ENCODE measurements around the gene MOV10L1.
A peak's percentile ranks its signal among the peaks of the same experiment; 100 is the strongest.
"Not testable (repeated sequence)": the region's sequence is repeated elsewhere in the genome, so short reads cannot be mapped to it uniquely, and the experiment has no call there.

The MOV10L1 gene

DNA sequence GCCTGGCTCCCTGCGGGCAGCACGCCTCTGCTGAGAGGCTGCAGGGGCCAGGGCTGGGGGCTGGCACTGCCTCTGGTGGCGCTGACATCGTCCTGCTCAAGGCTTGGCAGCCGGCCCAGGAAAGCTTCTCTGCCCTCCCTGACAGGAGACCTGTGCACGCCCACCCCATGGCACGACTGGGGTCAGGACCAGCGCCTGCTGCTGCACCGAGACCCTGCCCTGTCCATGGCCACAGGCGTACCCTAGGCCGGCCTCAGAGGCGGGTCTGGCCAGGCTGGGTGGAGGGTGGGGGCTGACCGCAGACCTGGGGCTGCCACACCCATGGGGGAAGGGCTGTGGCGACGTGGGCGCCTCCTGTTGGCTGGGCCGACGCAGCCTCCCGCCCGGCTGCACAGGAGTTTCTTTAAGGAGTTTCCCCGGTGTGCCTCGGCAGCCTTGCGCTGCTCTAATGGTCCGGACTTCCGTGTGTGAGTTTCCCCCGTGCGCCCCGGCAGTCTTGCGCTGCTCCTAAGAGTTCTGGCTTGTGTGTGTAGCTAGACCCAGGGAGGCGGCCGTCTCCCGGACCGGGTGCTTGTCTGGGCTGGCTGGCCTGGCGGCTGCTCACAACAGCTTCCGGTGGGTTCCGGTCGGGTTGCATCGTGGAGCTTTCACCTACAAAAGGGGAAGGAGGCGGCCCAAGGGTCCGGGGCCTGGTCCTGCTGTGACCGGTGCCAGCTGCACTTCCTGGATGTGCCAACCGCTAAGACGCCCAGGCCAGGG, 100.6 kb downstream of the MOV10L1 start:
- no peak for DNase-seq (ENCODE audit: low spot score)

DNA sequence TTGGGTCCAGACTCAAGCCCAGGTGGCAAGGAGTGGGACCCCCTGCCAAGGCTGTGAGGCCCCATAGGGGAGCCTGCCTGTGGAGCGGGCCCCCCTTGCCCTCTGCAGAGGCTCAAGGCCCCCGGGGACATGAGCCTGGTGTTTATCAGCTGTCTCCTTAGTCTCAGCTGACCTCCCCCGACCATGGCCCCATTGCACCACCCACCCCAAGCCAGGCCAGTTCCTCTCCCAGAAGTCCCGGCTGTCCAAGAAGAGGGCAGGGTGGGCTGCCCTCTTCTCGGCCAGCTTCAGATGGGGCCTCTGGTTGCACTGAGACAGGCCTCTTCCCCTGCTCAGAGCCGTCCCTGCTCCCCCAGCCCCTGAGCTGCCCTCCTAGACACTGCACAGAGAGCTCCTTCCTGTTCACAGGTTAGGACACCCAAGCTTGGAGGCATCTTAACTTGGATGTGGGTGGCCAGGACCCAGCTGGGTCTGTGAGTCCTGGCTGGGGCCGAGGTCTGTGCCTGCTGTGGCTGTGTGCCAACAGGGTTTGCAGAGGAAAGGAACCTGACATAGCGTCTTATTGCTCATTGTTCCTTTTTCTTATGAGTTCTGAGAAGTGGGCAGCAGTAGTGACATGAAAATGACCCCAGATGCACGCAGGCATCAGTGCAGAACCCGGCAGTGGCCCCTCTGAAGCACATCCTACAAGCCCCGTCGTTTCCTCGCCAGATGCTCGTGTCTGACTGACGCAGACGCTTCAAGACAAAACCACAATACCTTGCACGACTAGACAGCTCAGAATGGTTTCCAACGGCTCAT, 101.3 kb downstream of the MOV10L1 start:
- no peak for DNase-seq (ENCODE audit: low spot score)

DNA sequence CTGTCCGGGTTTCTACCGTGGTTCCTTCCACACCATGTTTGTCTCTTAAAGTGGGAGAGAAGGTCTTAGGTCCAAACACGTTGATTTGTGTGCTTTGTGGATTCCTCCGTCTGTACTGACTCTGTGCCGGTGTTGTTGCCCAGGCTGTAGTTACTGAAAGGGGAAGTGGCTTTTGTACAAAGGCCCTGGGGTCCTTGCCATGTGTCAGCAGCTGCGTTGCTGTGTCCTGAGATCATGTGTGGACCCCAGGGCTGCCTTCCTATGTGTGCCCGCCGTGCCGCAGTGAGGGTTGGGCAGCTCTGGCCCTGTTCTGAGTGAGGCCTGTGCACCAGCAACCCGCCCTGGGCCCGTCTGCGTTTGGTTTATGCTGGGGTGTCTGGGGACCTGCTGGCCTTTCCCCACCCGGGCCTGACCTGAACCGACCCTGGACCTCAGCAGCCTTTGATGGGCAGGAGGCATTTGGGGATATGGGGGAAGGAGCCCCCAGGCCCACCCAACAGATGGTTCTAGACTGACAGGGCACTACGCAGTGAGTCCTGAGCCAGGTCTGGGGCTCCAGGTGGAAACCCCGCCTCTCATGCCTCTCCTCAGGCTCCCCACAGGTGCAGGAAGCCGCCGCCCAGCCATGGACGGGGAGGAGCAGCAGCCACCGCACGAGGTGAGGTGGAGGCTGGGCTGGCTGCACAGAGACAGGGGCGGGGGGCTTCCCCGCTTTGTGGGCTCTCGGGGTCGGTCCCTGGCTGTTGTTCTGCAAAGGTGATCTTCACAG, 102.8 kb downstream of the MOV10L1 start:
- no peak for DNase-seq (ENCODE audit: low spot score)

DNA sequence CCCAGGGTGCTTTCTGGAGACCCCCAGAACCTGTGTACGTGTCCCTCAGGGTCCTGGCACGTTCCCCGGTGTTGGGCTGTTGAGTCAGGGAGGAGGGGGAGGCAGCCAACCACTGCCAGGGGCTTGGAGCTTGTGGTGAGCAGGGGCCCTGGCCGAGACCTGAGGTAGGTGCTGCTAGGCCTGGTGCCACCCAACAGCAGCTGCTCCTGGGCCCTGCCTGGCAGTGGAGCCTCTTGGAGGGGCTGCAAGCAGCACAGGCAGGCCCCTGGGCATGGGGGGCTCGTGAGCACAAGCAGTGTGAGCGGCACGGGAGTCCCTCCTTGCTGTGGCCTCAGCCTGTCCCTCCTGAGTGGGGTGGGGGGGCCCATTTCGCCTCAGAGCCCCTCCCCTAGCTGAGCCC, 103.8 kb downstream of the MOV10L1 start:
- DNase-seq (ENCODE audit: low spot score) = no peak

DNA sequence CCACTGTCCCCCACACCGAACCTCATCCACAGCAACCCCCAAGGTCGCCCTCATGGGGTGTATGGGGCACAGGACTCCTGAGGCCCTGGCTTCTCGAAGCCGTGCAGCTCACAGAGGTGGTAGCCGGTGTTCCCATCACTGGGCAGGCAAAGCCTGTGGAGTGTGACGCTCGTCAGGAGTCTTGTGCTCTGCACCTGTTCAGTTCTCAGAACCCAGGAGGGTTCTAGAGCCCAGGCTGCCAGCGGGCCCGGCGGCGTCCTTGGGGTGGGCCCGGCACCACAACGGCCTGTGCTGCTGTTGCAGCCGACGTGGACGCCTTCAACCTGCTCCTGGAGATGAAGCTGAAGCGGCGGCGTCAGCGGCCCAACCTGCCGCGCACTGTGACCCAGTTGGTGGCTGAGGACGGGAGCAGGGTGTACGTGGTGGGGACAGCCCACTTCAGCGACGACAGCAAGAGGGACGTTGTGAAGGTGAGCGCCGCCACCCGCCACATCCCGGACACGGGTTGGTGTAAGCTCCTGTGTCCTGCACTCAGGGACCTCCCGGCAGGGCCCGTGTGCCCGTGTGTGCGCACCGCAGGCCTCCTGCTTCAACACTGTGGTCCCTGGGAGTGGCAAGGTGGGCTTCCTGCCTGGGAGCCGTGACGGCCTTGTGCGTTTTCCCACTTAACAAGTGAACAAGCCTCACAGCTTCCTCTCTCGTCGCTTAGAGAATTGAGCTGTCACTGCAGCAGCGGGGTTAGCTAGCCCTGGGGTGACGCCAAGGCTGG, 104.4 kb downstream of the MOV10L1 start:
- DNase-seq (ENCODE audit: low spot score) = no peak

DNA sequence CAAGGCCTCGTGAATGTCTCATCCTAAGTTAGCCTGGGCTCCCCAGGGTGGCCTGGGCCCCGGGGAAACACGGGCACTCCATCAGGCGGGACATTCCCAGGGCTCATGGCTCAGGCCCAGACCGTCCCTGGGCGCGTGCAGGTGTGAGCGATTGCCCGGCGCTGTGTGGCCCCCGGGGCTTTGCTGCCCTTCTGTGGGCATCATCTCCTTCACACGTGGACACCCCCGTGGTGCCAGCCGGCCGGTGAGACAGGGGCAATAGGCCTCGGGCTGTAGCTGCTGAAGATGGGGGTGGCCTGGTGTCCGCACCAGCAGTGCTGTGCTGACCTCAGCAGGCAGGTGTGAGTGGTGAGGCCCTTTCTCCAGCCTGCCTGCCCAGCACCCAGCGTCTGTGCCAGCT, 106.5 kb downstream of the MOV10L1 start:
- DNase-seq (ENCODE audit: low spot score) = no peak

DNA sequence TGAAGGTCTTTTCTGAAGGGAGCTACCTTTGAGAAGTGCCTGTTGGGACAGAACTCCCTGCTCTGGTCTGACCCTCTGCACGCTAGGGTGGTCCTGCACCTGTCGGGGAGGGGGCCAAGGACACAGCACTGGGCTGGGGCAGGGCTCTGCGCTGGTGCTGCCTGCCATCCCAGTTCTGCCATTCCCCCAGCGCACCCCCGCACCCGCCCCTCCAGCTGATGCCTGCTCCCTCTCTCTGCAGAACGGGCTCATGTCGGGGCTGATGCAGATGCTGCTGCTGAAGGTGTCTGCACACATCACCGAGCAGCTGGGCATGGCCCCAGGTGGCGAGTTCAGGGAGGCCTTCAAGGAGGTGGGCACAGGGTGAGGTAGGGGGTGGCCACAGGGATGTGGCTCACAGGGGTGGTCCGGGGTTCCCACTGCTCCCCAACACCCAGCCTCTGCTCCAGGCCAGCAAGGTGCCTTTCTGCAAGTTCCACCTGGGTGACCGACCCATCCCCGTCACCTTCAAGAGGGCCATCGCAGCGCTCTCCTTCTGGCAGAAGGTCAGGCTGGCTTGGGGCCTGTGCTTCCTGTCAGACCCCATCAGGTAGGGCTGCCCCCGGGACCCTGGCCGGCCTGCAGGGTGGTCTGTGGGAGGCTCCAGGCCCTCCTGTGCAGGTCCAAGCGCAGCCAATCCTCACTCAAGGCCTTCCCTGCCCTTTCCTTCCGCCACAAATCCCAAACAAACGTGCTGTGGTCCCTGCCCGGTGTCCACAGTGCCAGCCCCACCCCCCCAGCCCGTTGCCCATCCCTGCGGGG, 107.4 kb downstream of the MOV10L1 start:
- no peak for DNase-seq (ENCODE audit: low spot score)

DNA sequence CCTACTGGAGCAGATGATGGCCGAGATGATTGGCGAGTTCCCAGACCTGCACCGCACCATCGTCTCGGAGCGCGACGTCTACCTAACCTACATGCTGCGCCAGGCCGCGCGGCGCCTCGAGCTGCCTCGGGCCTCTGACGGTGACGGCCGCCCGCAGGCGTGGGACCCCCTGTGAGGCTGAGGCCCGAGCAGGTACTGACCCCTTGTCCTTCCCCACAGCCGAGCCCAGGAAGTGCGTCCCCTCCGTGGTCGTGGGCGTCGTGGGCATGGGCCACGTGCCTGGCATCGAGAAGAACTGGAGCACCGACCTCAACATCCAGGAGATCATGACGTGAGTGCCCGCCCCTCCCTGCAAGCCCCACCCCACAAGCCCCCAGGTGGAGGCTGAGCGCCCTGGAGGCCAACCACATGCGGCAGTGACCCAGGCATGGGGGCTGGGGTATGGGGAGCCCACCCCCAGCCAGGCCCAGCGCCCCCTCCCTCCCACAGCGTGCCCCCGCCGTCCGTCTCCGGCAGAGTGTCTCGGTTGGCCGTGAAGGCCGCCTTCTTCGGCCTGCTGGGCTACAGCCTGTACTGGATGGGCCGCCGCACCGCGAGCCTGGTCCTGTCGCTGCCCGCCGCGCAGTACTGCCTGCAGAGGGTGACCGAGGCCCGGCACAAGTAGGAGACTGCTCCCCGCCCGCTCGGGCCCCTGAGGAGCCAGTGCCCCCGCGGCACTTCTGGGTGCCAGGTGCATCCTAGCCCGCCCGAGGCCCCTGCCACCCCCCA, 108.2 kb downstream of the MOV10L1 start:
- DNase-seq (ENCODE audit: low spot score) = no peak

DNA sequence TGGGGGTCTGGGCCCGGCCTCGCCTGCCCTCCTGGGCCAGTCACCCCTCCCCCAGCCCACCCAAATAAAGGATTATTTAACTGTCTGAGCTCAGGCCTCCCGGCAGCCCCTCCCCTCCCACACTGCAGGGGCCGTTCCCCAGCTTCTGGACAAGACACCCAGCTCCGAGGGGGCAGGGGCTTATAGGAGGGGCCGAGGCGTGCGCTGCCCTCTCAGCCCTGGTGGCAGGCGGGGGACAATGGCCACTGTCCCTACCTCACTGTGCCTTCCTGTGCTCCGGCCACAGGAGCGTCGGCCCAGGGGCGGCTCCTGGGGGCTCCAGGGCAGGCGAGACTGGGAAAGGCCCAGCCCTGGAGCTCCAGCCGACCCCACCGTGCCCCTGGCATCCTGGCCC, 108.8 kb downstream of the MOV10L1 start:
- DNase-seq (ENCODE audit: low spot score) = no peak

DNA sequence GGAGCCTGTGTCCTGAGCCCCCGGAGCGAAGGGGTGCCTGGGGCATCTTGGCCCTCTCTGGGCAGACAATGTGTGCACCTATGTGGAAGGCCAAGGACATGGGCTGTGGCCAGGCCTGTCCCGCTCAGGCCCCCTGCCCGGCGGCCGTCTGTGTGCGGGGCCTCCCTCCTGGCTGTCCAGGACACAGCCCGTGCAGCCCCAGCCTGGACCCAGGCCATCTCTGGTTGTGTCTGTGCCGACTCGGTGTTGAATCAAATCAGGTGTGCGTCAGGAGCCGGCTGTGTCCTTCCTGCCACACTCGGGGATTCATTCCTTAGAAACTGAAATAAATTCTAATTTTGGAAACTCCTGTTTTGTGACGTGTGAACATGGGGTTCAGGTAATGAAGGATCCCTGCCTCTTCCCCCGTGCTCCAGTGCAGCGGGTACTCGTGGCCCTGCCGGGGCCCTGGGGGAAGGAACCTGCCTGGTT, 109.5 kb downstream of the MOV10L1 start:
- no peak for DNase-seq (ENCODE audit: low spot score)

DNA sequence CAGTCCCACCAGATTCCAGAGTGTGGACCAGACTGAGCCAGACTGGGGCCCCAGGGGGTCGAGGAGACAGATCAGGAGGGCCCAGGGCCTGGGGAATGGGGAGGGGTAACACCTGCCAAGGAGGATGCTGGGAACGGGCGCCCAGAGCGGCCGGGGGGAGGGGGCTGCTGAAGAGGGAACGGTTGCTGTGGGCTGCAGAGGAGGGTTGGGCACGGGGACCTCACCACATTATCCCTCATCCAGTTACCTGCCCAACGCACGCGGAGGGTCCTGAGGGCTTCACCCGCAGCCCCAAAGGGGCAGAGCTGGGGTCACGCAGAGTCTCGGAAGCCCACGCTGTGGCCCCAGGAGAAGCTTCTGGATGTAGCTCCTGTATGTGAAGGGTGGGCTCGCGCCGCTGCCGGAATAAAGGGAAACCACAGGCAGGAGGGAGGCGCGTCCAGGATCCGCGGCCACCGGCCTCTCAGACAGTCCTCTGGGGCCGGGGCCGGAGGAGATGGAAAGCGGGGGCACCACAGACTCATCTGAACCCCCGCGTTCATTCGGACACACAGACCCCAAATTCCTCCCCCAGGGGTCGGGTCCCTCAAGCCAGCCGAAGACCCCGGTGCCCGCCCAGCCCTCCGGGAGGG, 110.1 kb downstream of the MOV10L1 start:
- DNase-seq (ENCODE audit: low spot score) = no peak

DNA sequence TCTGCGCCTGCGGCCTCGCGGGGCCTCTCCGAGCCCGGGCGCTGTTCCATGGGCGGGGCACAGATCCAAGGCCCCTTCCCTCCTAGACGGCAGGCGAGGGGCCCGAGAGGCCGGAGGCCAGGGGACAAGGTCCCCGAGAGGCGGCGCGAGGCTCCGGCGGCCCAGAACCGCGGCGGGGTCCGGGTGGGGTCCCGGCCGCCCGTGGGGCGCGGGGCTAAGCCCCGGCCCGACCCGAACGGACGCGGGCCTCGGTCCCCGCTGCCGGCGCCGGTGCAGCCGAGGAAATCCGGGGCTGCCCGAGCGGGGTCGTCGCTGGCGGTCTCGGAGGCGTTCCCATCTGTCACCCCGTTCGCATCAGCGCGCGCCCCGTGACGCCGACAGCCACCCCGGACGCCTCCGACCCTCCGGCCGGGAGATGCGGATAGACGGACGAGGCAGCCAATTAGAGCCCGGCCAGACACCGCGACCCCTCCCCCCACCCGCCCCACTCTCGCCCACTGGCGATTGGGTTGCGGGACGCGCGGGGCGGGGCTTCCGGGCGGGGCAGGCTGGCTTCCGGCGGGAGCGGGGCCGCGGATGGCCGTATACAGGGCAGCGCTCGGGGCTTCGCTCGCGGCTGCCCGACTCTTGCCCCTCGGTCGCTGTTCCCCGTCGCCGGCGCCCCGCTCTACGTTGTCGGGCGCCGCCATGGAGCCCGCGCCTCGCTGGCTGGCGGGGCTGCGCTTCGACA, 110.8 kb downstream of the MOV10L1 start, which contains the start of gene SELENOO:
TSS of gene SELENOO (plus strand) at position 551 of the 730 bp plus-strand sequence. CDS start at position 577, 26 bp downstream.
- peak; percentile 88 for DNase-seq (ENCODE audit: low spot score)

DNA sequence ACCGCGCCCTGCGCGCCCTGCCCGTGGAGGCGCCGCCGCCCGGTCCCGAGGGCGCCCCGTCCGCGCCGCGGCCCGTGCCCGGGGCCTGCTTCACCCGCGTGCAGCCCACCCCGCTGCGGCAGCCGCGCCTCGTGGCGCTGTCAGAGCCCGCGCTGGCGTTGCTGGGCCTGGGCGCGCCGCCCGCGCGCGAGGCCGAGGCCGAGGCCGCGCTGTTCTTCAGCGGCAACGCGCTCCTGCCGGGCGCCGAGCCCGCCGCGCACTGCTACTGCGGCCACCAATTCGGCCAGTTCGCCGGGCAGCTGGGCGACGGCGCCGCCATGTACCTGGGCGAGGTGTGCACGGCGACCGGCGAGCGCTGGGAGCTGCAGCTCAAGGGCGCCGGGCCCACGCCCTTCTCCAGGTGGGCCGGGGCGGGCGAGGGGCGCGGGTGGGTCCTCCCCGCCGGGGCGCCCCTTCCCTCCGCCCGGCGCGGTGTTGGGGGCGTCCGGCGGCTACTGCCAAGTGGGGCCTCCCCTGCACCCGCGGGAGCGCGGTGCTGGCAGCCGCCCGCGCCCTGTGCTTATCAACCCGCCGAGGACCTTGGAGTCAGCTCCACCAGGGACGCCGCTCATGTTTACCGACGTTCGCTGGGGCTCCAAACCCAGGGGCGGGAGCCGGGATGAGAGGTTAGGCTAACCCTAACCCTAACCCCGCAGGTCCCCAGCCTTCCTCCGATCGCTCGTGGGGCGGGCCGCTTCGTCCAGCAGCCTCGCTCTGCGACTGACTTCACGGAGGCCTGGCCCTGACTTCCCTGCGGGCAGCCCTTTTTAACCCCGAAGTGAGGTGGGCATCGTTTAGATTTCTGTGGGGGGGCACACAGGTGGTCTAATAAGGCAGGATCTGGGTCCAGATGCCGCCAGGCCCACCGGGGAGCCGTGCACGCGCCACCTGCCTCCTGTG, 111.7 kb downstream of the MOV10L1 start:
- no peak for DNase-seq (ENCODE audit: low spot score)

DNA sequence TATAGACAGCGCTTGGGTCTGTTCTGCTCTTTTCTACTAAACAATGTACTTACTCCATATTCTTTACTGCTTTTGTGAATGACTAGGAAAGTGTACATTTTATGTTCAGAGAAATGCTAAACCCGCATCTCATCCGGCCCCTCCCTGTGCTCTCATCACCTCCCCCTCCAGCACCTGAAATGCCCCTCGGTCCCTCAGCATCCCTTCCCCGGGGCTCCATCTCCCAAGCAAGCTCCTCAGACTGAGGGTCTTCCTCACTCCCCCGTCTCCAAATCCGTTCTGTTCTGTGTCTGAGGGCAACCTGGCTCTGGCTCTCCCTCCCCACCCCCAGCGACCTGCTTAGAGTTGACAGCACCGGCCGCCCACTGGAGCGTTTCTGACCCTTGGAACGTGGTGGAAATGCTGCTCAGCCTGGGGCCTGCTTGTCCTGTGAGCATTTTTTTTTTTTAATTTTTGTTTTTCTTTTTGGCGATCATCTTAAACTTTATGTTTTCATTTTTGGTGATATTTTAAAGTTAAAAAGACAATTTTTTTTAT, 112.4 kb downstream of the MOV10L1 start:
- DNase-seq (ENCODE audit: low spot score) = no peak

DNA sequence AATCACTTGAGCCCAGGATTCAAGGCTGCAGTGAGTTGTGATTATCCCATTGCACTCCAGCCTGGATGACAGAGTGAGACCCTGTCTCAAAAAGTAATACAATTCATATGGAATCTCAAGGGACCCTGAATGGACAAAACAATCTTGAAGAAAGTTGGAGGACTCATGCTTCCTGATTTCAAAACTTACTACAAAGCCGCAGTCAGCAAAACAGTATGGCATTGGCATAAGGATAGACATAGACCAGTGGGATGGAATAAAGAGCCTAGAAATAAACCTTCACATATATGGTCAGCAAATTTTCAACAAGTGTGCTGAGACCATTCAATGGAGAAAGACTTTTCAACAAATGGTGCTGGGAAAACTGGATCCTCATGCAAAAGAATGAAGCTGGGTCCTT, 113.5 kb downstream of the MOV10L1 start:
- no peak for DNase-seq (ENCODE audit: low spot score)

DNA sequence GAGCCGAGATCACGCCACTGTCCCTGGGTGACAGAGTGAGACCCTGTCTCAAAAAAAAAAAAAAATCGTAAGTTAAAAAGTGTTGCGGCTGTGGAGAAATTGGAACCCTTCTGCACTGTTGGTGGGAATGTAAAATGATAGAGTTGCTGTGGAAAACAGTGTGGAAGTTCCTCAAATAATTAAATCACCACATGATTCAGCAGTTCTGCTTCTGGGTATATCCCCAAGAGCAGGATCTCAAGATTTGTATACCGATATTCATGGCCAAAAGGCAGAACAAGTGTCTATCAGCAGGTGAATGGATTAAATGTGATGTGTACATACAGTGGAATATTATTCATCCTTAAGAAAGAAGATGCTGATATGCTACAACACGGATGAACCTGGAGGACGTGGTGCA, 114.8 kb downstream of the MOV10L1 start:
- DNase-seq (ENCODE audit: low spot score) = no peak

DNA sequence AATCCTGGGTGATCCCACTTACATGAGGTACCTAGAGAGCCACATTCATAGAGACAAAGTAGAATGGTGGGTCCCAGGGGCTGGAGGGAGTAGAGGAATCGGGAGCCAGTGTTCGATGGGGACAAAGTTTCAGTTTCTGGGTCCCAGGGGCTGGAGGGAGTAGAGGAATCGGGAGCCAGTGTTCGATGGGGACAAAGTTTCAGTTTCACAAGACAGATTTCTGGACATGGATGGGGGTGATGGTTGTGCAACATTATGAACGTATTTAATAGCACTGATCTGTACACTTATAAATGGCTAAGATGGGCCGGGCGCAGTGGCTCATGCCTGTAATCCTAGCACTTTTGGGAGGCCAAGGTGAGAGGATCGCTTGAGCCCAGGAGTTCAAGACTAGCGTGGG, 115.2 kb downstream of the MOV10L1 start:
- DNase-seq (ENCODE audit: low spot score) = not testable (repeated sequence)
